Heart left ventricle (tissue), 13 donors: ENCODE measurements around the gene CHST2.

Experiments
- CTCF ChIP-seq, 12 donors: fragments of 200-600 bp; sonication (generic) in 4 of 12; IDR thresholded peaks; one replicate each; pipeline versions ENCODE4 v1.5.0 to v1.8.0; 2018 to 2022; ENCODE audit warnings: antibody characterized with exemption in 12 of 12, mild to moderate bottlenecking in 5 of 12
- POLR2A ChIP-seq, 2 donors: fragments of 450-650 bp; IDR thresholded peaks; one replicate each; pipeline ENCODE4 v1.6.1; 2017; ENCODE audit warnings: antibody characterized with exemption in 2 of 2, mild to moderate bottlenecking in 2 of 2, moderate library complexity in 2 of 2
- donor health status: ischemic (EF 13 %, LVEDD 7.1; RV severe dilation, severe dysfunction).
- donor health status: DM: no; HTN: yes; CAD: no.
- donor health status: DM: no; HTN: no; CAD: no.
- donor health status: ischemic (EF 25% LVEDD 6.9; RV normal size, moderate dysfunction).
- donor health status: ischemic (EF 25% LVEDD 5.7; RV mildly dilated, moderate dysfunction).
- donor health status: ischemic (EF 35%, LVEDD 5.7; RV mildly dilated, moderate dysfunction).
- donor health status: nonischemic (EF 11% LVEDD 7.7; RV severe dilation, severe dysfunction).
- donor health status: DM: yes; HTN: yes; CAD: no.
- donor health status: PGD.
- donor health status: ischemic (EF 29% LVEDD 5.4; RV normal size, mild dysfunction).
- donor health status: nonischemic (EF 23%, LVEDD 6.1; RV moderate dilation, normal function).

GRCh38 chr3:143171141-143171980, 51.8 kb downstream of the CHST2 start:
- TF ChIP-seq CTCF (IDR thresholded peaks at IDR 0.05) (no peak), POLR2A (IDR thresholded peaks at IDR 0.05) (no peak)
